Stimulated activated CD8-positive, alpha-beta memory T cell treated with anti-CD3 and anti-CD28 coated beads, Interleukin-7, amount 100 ng/mL, for 1 hour (primary cell): ENCODE results near the gene CRIP3.

ENCODE experiments used
- DNase-seq, 2 donors: peaks; one replicate each; pipeline ENCODE4 v3.0.0-alpha.2; 2020; ENCODE audit warnings: low read depth in 2 of 2

The CRIP3 gene

GRCh38 chr6:43273707-43274106, 34.9 kb downstream of the CRIP3 start:
- no peak for DNase-seq

- no peak for DNase-seq
These were observed 36.7 kb downstream of the CRIP3 start for GRCh38 chr6:43271944-43272343.

GRCh38 chr6:43271103-43271815, 37.4 kb downstream of the CRIP3 start:
- DNase-seq: no peak

GRCh38 chr6:43269273-43270007, 39.2 kb downstream of the CRIP3 start:
- DNase-seq: no peak

GRCh38 chr6:43268782-43269272, 39.8 kb downstream of the CRIP3 start:
- no peak for DNase-seq

- no peak for DNase-seq
These were observed 40.3 kb downstream of the CRIP3 start for GRCh38 chr6:43268355-43268700.

- no peak for DNase-seq
These were observed 40.8 kb downstream of the CRIP3 start for GRCh38 chr6:43267619-43268354.

- DNase-seq: no peak
These were observed 43.1 kb downstream of the CRIP3 start for GRCh38 chr6:43265564-43265963.

GRCh38 chr6:43264599-43265145, 44.0 kb downstream of the CRIP3 start:
- no peak for DNase-seq

GRCh38 chr6:43263314-43264178, 45.1 kb downstream of the CRIP3 start:
- DNase-seq: peak; percentile 40 to 53

GRCh38 chr6:43262780-43263313, 45.8 kb downstream of the CRIP3 start:
- no peak for DNase-seq

GRCh38 chr6:43262000-43262779, 46.4 kb downstream of the CRIP3 start:
- no peak for DNase-seq

- DNase-seq: no peak
These were observed 47.4 kb downstream of the CRIP3 start for GRCh38 chr6:43261198-43261597.

GRCh38 chr6:43260791-43261190, 47.8 kb downstream of the CRIP3 start:
- no peak for DNase-seq

- no peak for DNase-seq
These were observed 49.6 kb downstream of the CRIP3 start for GRCh38 chr6:43258807-43259686.

- DNase-seq: no peak
These were observed 50.4 kb downstream of the CRIP3 start for GRCh38 chr6:43258180-43258579.

GRCh38 chr6:43257367-43258145, 51.1 kb downstream of the CRIP3 start:
- no peak for DNase-seq

GRCh38 chr6:43256670-43257366, 51.8 kb downstream of the CRIP3 start:
- DNase-seq: no peak
